T follicular helper cell (primary cell): ENCODE measurements around the gene PSAPL1.

Experiments
- DNase-seq: peaks from one replicate; pipeline ENCODE4 v3.0.0-alpha.2; 2020; ENCODE audit warnings: low read depth
- total RNA-seq, 2 experiments: gene quantifications; one replicate each; lab custom pipeline; 2026; lab: John Stamatoyannopoulos, UW

The PSAPL1 gene, protein sequence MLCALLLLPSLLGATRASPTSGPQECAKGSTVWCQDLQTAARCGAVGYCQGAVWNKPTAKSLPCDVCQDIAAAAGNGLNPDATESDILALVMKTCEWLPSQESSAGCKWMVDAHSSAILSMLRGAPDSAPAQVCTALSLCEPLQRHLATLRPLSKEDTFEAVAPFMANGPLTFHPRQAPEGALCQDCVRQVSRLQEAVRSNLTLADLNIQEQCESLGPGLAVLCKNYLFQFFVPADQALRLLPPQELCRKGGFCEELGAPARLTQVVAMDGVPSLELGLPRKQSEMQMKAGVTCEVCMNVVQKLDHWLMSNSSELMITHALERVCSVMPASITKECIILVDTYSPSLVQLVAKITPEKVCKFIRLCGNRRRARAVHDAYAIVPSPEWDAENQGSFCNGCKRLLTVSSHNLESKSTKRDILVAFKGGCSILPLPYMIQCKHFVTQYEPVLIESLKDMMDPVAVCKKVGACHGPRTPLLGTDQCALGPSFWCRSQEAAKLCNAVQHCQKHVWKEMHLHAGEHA
- 0 reads per million in 2 experiments for total RNA-seq

DNA sequence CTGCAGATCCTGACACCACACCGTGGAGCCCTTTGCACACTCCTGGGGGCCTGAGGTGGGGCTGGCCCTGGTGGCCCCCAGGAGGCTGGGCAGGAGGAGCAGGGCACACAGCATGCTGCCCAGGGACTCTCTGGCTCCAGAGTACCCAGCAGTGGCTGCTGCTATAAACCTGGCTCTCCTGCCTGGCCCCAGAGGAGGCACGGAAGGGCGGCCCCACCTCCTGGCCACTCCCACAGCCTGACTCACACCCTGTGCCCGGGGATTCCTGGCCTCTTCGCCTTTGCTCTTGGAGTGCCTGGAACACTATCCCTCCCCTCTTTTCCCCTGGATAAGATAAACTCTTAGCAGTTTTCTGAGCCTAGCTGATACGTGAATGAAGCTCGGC lies at the start of gene PSAPL1:
TSS of gene PSAPL1 (minus strand) at position 165 of the 385 bp plus-strand sequence. CDS start at position 114, 51 bp downstream.
- no peak for DNase-seq

- no peak for DNase-seq
These were observed 46.5 kb upstream of the PSAPL1 start for GRCh38 chr4:7481227-7481626.

- no peak for DNase-seq
These were observed 45.7 kb upstream of the PSAPL1 start for GRCh38 chr4:7480423-7480822.

- DNase-seq, result no peak
These were observed 43.9 kb upstream of the PSAPL1 start for GRCh38 chr4:7478665-7479064.

DNA sequence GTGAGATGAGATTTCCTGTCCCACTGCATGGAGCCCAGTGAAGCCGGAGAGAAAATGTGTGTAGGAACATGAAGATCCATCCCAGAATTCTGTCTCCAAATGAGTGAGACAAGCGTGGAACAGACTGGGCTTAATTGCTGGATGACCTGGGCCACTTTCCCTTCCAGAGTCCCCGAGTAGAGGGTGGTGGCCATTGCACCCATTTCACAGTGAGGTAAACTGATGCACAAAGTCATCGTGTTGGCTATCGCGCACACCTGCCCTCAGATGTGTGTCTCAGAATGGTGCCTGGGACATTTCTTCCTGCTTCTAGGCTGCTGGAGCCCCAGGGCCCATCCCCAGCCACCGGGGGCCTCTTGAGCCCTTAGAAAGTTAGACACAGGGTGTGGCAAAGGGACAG lies 43.0 kb upstream of the PSAPL1 start:
- DNase-seq, result no peak

DNA sequence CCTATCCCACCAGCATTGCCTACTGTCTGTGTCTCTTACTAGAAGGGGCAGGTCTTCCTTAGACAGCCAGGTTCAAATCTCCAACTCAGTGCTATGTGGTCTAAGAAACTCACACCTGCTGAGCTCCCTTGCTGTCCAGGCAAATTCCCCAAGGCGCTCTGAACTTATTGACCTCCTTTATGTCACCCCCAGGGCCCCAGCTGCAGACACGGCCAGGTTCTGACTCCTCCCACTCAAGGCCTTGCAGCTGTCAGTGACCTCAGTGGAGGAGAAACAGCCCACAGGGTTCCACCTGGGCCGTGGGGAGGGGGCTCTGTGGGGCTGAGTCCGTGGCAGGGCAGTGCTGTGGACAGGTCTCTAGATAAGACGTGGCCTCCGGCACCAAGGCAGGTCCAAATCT lies 42.1 kb upstream of the PSAPL1 start:
- no peak for DNase-seq

GRCh38 chr4:7475207-7475606 lies 40.5 kb upstream of the PSAPL1 start:
- DNase-seq, result no peak

DNA sequence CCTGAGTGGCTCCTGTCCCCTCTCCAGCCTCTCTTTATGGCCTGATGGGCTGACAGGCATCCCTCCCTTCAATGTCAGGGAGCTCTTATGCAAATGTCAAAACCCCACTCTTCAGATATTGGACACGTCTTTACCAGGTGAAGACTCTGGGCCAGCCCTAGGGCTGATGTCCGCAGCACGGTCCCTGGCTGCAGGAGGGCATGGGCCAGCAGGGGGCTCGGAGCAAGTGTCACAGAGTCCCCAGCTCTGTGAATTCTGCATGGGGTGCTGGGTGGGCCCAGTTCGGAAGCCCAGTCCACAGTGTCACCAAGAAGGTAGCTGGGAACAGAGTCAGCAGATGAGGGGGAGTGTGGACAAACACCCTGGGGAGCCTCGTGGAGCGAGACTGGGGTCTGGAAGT lies 39.6 kb upstream of the PSAPL1 start:
- no peak for DNase-seq

- DNase-seq, result no peak
These were observed 38.4 kb upstream of the PSAPL1 start for GRCh38 chr4:7473081-7473480.

- no peak for DNase-seq
These were observed 37.8 kb upstream of the PSAPL1 start for GRCh38 chr4:7472442-7473013.

GRCh38 chr4:7470522-7471128 lies 35.9 kb upstream of the PSAPL1 start:
- no peak for DNase-seq

- no peak for DNase-seq
These were observed 35.4 kb upstream of the PSAPL1 start for GRCh38 chr4:7470111-7470510.

GRCh38 chr4:7469023-7469422 lies 34.3 kb upstream of the PSAPL1 start:
- no peak for DNase-seq

DNA sequence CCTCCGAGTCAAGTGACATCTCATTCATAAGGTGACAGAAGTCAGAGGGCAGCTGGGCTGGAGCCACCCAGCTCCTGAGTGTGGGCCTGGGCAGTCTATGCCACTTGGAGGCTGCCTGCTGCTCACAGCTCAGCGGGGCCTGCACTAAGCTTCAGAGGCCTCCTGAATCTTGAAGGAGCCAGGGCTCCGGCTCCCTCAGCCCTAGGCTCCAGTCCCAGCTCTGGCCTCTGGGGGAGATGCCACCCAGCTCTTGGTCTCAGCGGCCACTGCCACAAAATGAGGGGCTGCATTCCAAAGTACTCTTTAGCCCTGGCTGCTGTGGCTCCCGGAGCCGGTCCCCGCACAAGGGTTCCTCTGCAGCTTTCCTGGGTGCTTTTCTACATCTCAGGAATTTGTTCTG lies 32.7 kb upstream of the PSAPL1 start:
- no peak for DNase-seq

- no peak for DNase-seq
These were observed 32.2 kb upstream of the PSAPL1 start for GRCh38 chr4:7466904-7467303.

DNA sequence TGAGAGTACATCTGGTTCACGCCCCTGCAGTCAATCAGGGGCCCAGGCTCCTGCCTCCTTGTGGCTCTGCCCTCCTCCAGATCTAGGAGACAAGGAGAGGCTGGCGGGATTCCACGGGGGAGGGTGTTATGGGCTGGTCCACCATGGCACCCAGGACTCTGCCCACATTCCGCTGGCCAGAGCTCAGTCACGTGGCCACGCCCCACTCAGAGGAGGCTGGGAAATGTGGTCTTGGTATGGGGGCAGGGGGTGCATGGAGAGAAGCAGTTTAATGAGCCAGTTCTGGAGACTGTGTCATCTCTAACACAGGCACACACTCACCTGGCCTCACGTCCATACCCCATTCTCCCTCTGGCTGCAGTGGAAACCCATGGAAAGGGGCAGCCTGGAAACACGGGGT lies 31.5 kb upstream of the PSAPL1 start:
- no peak for DNase-seq

- no peak for DNase-seq
These were observed 30.3 kb upstream of the PSAPL1 start for GRCh38 chr4:7465017-7465416.

GRCh38 chr4:7464259-7464655 lies 29.5 kb upstream of the PSAPL1 start:
- DNase-seq, result no peak

DNA sequence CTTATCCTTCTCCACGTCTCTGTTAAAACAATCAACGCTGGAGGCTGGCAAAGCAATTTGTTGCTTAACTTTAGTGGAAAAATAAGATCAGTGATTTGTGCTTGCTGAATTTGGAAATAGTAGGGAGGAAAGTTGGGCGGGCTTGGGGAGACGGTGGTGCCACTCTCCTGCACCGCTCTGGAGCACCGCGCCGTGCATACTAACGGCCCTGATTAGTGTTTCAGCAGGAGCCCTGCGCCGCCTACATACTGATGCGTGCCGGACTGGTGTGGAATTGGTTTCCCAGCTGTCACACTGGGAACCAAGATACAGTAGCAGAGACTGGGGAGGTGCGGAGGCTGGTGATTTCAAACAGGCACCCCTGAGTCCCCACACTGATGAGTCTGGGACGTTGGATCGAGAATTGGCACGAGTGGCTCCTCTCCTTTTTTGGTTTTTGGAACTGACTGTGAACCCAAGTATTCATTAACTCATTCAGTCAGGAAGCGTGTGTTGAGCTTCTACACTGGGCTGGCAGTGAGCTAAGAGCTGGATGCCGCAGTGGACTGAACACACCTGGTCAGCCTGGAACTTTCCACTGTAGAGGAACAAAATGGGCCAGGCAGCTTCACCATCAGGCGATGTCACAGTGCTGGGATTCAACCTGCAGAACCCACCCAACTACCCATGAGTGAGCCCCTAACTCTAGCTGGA lies 29.0 kb upstream of the PSAPL1 start:
- no peak for DNase-seq

DNA sequence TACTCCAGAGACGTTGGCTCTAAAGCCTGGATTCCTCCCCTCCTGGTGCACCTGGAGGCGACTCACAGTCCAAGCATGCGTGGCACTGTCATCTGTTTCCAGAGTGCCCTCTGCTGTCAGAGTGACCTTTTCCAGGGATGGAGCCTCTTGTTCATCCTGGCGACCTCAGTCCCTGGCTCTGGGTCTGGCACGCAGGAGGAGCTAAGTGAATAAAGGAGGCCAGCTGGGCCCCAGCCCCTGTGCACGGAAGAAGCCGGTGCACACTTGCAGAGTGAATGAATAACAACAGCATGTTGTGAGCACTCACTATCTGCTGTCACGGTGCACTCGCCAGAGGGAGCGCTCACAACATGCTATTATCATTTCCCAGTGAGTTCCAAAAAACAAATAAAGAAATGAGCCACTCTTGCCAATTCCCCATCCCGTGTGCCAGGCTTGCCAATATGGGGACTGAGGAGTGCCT lies 27.8 kb upstream of the PSAPL1 start:
- no peak for DNase-seq

- no peak for DNase-seq
These were observed 26.5 kb upstream of the PSAPL1 start for GRCh38 chr4:7461230-7461629.

DNA sequence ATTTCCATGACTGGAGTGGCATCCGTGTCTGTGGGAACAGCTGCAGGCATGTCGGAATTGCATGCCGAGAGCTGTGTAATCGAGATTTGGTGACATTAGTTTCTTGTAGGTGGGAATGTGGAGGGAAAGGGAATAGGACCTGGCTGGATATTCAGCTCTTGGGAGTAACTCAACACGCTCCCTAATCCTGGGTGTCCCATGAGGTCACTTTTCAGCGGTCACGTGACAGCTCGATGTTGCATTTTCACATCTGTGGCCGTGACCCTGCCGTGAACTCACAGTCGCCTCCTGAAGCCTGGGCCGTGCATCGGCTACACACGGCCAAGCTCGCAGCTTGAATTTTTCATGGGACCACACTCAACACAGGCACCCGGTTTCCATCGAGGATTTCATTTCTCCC lies 25.8 kb upstream of the PSAPL1 start:
- DNase-seq, result no peak
